HEK293 (cell line): ENCODE results near the gene GUCA2B.

Experiments used
- CTCF ChIA-PET: fragments of 350-600 bp; formaldehyde crosslinking; extraction: SDS; loops from one replicate; lab custom pipeline; 2021; ENCODE audit warnings: antibody characterized with exemption; lab: Yijun Ruan, JAX
- POLR2A ChIA-PET: fragments of 300-600 bp; formaldehyde crosslinking; extraction: SDS; loops from one replicate; lab custom pipeline; 2020; ENCODE audit warnings: antibody characterized with exemption, inconsistent platforms; lab: Yijun Ruan, JAX
- H3K27ac ChIP-seq: fragments of 200-500 bp; sonication (Bioruptor generic); 2 replicates; pipeline ENCODE4 v1.5.1; 2014; ENCODE audit warnings: low read depth, low read length, control low read depth, inconsistent platforms; ENCODE audit errors: extremely low read depth
- H3K36me3 ChIP-seq, 2 experiments: fragments of 200-500 bp in 1 of 2; sonication (Bioruptor generic) in 1 of 2; 1 replicate in 1 of 2; 2 replicates in 1 of 2; pipeline ENCODE4 v1.5.1; 2014 to 2017; ENCODE audit warnings: inconsistent platforms in 2 of 2, low read length in 2 of 2; ENCODE audit not compliant: control insufficient read depth in 2 of 2, insufficient read depth in 1 of 2
- H3K4me1 ChIP-seq: fragments of 200-500 bp; sonication (Bioruptor generic); 2 replicates; pipeline ENCODE4 v1.5.1; 2014; ENCODE audit warnings: mild to moderate bottlenecking, low read length, inconsistent platforms; ENCODE audit not compliant: control insufficient read depth, insufficient read depth
- H3K4me3 ChIP-seq: 2 replicates; pipeline ENCODE4 v1.5.1; 2011; ENCODE audit warnings: low read depth, mild to moderate bottlenecking, control low read depth, low read length, moderate library complexity
- H3K9me3 ChIP-seq: fragments of 200-500 bp; sonication (Bioruptor generic); 2 replicates; pipeline ENCODE4 v1.5.1; 2014; ENCODE audit warnings: low read depth, low read length, inconsistent platforms; ENCODE audit not compliant: control insufficient read depth, insufficient read depth
- BCL6B ChIP-seq: fragments of 450-650 bp; formaldehyde crosslinking; IDR thresholded peaks from 2 replicates; pipeline ENCODE4 v1.5.1; 2017; ENCODE audit warnings: missing biosample characterization, missing genetic modification characterization
- CTCF ChIP-seq: fragments of 450-650 bp; formaldehyde crosslinking; IDR thresholded peaks from 2 replicates; pipeline ENCODE4 v1.5.1; 2016; ENCODE audit warnings: missing biosample characterization, missing genetic modification characterization
- HOXA7 ChIP-seq: sonication (generic); formaldehyde crosslinking; IDR thresholded peaks from 2 replicates; pipeline ENCODE4 v1.8.1; 2022; ENCODE audit warnings: missing genetic modification reagents, borderline replicate concordance
- HOXD13 ChIP-seq: sonication (generic); formaldehyde crosslinking; IDR thresholded peaks from 2 replicates; pipeline ENCODE4 v1.8.0; 2022; ENCODE audit warnings: missing genetic modification reagents, borderline replicate concordance
- SCRT1 ChIP-seq: fragments of 450-650 bp; formaldehyde crosslinking; IDR thresholded peaks from 2 replicates; pipeline ENCODE4 v1.5.1; 2016; ENCODE audit warnings: missing biosample characterization, missing genetic modification characterization, borderline replicate concordance
- SCRT2 ChIP-seq: fragments of 450-650 bp; formaldehyde crosslinking; IDR thresholded peaks from 2 replicates; pipeline ENCODE4 v1.5.1; 2016; ENCODE audit warnings: missing biosample characterization, missing genetic modification characterization
- SETDB1 ChIP-seq: IDR thresholded peaks from one replicate; pipeline ENCODE4 v1.6.1; 2017; ENCODE audit warnings: mild to moderate bottlenecking, low read length, moderate library complexity, mixed read lengths; ENCODE audit not compliant: insufficient read length
- ZBTB1 ChIP-seq: fragments of 450-650 bp; formaldehyde crosslinking; IDR thresholded peaks from 2 replicates; pipeline ENCODE4 v1.5.1; 2016; ENCODE audit warnings: missing biosample characterization, missing genetic modification characterization
- ZNF112 ChIP-seq: fragments of 450-650 bp; formaldehyde crosslinking; IDR thresholded peaks from 2 replicates; pipeline ENCODE4 v1.5.0; 2017; ENCODE audit warnings: missing biosample characterization, missing genetic modification characterization
- ZNF335 ChIP-seq: fragments of 450-650 bp; formaldehyde crosslinking; conservative IDR thresholded peaks from 2 replicates; pipeline ENCODE4 v1.5.1; 2016; ENCODE audit warnings: missing biosample characterization, missing genetic modification characterization
- ZNF366 ChIP-seq: fragments of 450-650 bp; formaldehyde crosslinking; conservative IDR thresholded peaks from 2 replicates; pipeline ENCODE4 v1.5.1; 2016; ENCODE audit warnings: missing biosample characterization, missing genetic modification characterization
- ZNF398 ChIP-seq: fragments of 450-650 bp; formaldehyde crosslinking; IDR thresholded peaks from 2 replicates; pipeline ENCODE4 v1.5.1; 2017; ENCODE audit warnings: missing biosample characterization, missing genetic modification characterization
- ZNF404 ChIP-seq: fragments of 450-650 bp; formaldehyde crosslinking; IDR thresholded peaks from 2 replicates; pipeline ENCODE4 v1.5.1; 2017; ENCODE audit warnings: missing biosample characterization, missing genetic modification characterization
- ZNF529 ChIP-seq: fragments of 450-650 bp; formaldehyde crosslinking; IDR thresholded peaks from 2 replicates; pipeline ENCODE4 v1.5.1; 2017; ENCODE audit warnings: missing genetic modification characterization, missing biosample characterization; ENCODE audit not compliant: insufficient replicate concordance
- ZNF596 ChIP-seq: fragments of 450-650 bp; IDR thresholded peaks from 2 replicates; pipeline ENCODE4 v1.5.0; 2018; ENCODE audit warnings: missing biosample characterization, mild to moderate bottlenecking, missing genetic modification characterization, moderate library complexity
- ZNF658 ChIP-seq: fragments of 450-650 bp; formaldehyde crosslinking; IDR thresholded peaks from 2 replicates; pipeline ENCODE4; 2016; ENCODE audit warnings: missing biosample characterization, missing genetic modification characterization
- ZNF707 ChIP-seq: fragments of 450-650 bp; formaldehyde crosslinking; IDR thresholded peaks from 2 replicates; pipeline ENCODE4 v1.5.1; 2016; ENCODE audit warnings: missing biosample characterization, missing genetic modification characterization
- ZNF785 ChIP-seq: fragments of 450-650 bp; formaldehyde crosslinking; IDR thresholded peaks from 2 replicates; pipeline ENCODE4 v1.5.1; 2016; ENCODE audit warnings: missing biosample characterization, missing genetic modification characterization
- TF ChIP-seq, protein P1 (sequence below): fragments of 450-650 bp; formaldehyde crosslinking; IDR thresholded peaks from 2 replicates; pipeline ENCODE4 v1.5.1; 2017; ENCODE audit warnings: missing biosample characterization, mild to moderate bottlenecking, missing genetic modification characterization, moderate library complexity

GUCA2B gene

GRCh38 chr1:42141978-42142377 is 11.2 kb upstream of the GUCA2B start:
- no peak for TF ChIP-seq ZNF785 (tag by site-specific recombination)
- no peak for TF ChIP-seq HOXA7 (CRISPR knock-in tag)
- TF ChIP-seq, protein P1, sequence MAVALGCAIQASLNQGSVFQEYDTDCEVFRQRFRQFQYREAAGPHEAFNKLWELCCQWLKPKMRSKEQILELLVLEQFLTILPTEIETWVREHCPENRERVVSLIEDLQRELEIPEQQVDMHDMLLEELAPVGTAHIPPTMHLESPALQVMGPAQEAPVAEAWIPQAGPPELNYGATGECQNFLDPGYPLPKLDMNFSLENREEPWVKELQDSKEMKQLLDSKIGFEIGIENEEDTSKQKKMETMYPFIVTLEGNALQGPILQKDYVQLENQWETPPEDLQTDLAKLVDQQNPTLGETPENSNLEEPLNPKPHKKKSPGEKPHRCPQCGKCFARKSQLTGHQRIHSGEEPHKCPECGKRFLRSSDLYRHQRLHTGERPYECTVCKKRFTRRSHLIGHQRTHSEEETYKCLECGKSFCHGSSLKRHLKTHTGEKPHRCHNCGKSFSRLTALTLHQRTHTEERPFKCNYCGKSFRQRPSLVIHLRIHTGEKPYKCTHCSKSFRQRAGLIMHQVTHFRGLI = no peak
- no peak for TF ChIP-seq ZNF404 (tag by site-specific recombination)
- no peak for TF ChIP-seq BCL6B (tag by site-specific recombination)
- no peak for TF ChIP-seq ZNF596 (tag by site-specific recombination)
- TF ChIP-seq ZNF366 (tag by site-specific recombination) = no peak
- no peak for TF ChIP-seq ZBTB1 (tag by site-specific recombination)
- TF ChIP-seq ZNF112 (tag by site-specific recombination) = no peak
- no peak for TF ChIP-seq CTCF (tag by site-specific recombination)
- TF ChIP-seq ZNF398 = no peak
- no peak for TF ChIP-seq ZNF658 (tag by site-specific recombination)
- no peak for TF ChIP-seq ZNF529 (tag by site-specific recombination)
- TF ChIP-seq ZNF707 (tag by site-specific recombination) = no peak
- POLR2A ChIA-PET = no interaction called here

DNA sequence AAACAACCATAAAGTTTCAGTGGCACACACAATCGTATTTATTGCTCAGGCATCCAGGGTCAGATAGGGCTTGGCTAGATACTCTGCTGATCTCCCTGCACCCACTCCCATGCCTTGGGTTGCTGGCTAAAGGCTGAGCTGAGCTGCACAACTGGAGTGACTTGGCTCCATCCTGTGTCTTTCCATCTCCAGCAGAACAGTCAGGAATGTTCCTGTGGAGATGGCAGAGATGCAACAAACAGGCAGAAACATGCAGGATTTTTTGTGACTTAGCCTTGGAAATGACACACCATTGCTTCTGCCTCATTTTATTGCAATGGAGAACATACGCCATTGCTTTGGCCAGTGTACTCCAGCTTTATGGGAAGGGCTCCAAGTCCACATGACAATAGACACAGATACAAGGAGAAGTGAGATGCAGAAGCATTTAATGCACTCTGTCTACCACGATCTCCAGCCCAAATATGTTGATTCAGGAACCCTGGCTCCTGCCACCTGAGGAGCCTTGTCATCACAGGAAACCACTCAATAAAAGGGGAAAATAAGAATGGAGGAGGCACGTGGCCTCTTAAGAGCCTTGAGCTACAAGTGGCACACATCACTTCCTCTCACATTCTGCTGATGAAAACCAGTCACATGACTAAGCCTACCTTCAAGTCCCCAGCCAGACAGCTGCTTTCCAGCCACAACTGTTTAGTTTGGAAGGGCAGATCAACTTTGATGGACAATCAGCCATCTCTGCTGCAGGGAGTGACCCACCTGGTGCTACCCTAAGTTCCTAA is 10.1 kb upstream of the GUCA2B start:
- TF ChIP-seq ZNF335 = peak; percentile 32; the same call in 1 of the 2 replicates
- no peak for TF ChIP-seq HOXD13 (CRISPR knock-in tag)
- peak; percentile 27 for TF ChIP-seq SETDB1
- peak; percentile 93 for TF ChIP-seq SCRT2 (tag by site-specific recombination)
- peak; percentile 38; the same call in 1 of the 2 replicates for TF ChIP-seq SCRT1
- ChIA-PET CTCF (interaction anchor here (1.7 kb wide), 1 partner anchor 31 kb away, joined by 6 read pairs; no protein-coding TSS in a partner anchor), POLR2A (no interaction called here)
- Histone ChIP-seq H3K27ac (no peak overlapping the region), H3K4me3 (no peak overlapping the region), H3K36me3 (no peaks in the 10 kb centered on the region), H3K4me1 (no peaks in the 10 kb centered on the region), H3K9me3 (no peaks in the 10 kb centered on the region)

More at GRCh38 chr1:42141978-42142377, 11.2 kb upstream of the GUCA2B start:
- no peaks in the 10 kb centered on the region for H3K4me1 ChIP-seq
- no peak overlapping the region for H3K4me3 ChIP-seq
- CTCF ChIA-PET = interaction anchor here (0.5 to 1.1 kb wide), 4 partner anchors 32 to 567 kb away, joined by 3 read pairs; no protein-coding TSS in a partner anchor
- H3K27ac ChIP-seq = no peak overlapping the region
- no peaks in the 10 kb centered on the region for H3K9me3 ChIP-seq
- no peaks in the 10 kb centered on the region for H3K36me3 ChIP-seq
